Upper lobe of left lung (tissue), 6 donors: ENCODE measurements around the gene VSIR. TPM values are rescaled to one million over a fixed set of nuclear protein-coding genes. Genes with fewer than 3 reads are reported as not detected.
A peak's percentile ranks its signal among the peaks of the same experiment; 100 is the strongest.

Source experiments
- ATAC-seq, 2 donors: fragments of 200-7000 bp; cut with Tn5 transposase; one replicate each; pipeline ENCODE4 v1.9.1; 2022; ENCODE audit warnings: mild to moderate bottlenecking in 2 of 2, moderate library complexity in 2 of 2; ENCODE audit not compliant: low FRiP score in 2 of 2
- DNase-seq, 2 donors: peaks; one replicate each; pipeline ENCODE4 v3.0.0-alpha.2; 2019 to 2020
- H3K27ac ChIP-seq, 4 donors: fragments of 200-600 bp; sonication (generic); one replicate each; pipeline ENCODE4 v1.5.1; 2016 to 2019
- H3K27me3 ChIP-seq, 4 donors: fragments of 200-600 bp; sonication (generic); one replicate each; pipeline ENCODE4 v1.5.1; 2017 to 2019
- H3K36me3 ChIP-seq, 4 donors: fragments of 200-600 bp; sonication (generic); one replicate each; pipeline ENCODE4 v1.5.1; 2016 to 2019
- H3K4me1 ChIP-seq, 4 donors: fragments of 200-600 bp; sonication (generic); one replicate each; pipeline ENCODE4 v1.5.1; 2018 to 2019
- H3K4me3 ChIP-seq, 4 donors: fragments of 200-600 bp; sonication (generic); one replicate each; pipeline ENCODE4 v1.5.1; 2017 to 2019; ENCODE audit warnings: mild to moderate bottlenecking in 2 of 4, moderate library complexity in 1 of 4
- H3K9me3 ChIP-seq, 4 donors: fragments of 200-600 bp; sonication (generic); one replicate each; pipeline ENCODE4 v1.5.1; 2018 to 2019
- EP300 ChIP-seq, 4 donors: sonication (generic); formaldehyde crosslinking; IDR thresholded peaks; one replicate each; pipeline ENCODE4 v1.5.1; 2017; ENCODE audit warnings: antibody characterized with exemption in 4 of 4, control low read depth in 2 of 4
- POLR2A ChIP-seq, 4 donors: fragments of 450-650 bp; IDR thresholded peaks; one replicate each; pipeline ENCODE4 v1.5.1; 2016 to 2017; ENCODE audit warnings: antibody characterized with exemption in 4 of 4, mild to moderate bottlenecking in 2 of 4
- POLR2AphosphoS5 ChIP-seq, 2 donors: sonication (generic); formaldehyde crosslinking; IDR thresholded peaks; one replicate each; pipeline ENCODE4 v1.5.1; 2017; ENCODE audit warnings: antibody characterized with exemption in 2 of 2
- WGBS, 2 donors: methylation state at CpG; one replicate each; pipeline ENCODE4 v1.1.5; 2017 to 2018; 5-methylcytosine and 5-hydroxymethylcytosine counted together
- total RNA-seq, 6 donors: library from RNA; depleted of rRNA in 4 of 6; stranded (reverse); fragments of >200 nt in 4 of 6; gene quantifications; one replicate each; pipeline versions ENCODE4 v1.1.0 to v1.2.1, GENCODE V29; 2016 to 2021
- TF ChIP-seq, protein P1 (sequence below), 6 experiments: fragments of 450-650 bp in 4 of 6; fragments of 200-600 bp in 2 of 6; sonication (generic) in 2 of 6; IDR thresholded peaks; one replicate each; pipeline ENCODE4 v1.5.1; 2016 to 2019; ENCODE audit warnings: antibody characterized with exemption in 6 of 6
- donor health status: DM: no; HTN: no; CAD: no; lungs with moderate emphysema.
- donor health status: DM: no; HTN: yes; CAD: no; lungs with severe emphysema.

VSIR gene
- total RNA-seq, 6 donors from 2014 or later = 51.7 to 167 (median 92.5) TPM

DNA sequence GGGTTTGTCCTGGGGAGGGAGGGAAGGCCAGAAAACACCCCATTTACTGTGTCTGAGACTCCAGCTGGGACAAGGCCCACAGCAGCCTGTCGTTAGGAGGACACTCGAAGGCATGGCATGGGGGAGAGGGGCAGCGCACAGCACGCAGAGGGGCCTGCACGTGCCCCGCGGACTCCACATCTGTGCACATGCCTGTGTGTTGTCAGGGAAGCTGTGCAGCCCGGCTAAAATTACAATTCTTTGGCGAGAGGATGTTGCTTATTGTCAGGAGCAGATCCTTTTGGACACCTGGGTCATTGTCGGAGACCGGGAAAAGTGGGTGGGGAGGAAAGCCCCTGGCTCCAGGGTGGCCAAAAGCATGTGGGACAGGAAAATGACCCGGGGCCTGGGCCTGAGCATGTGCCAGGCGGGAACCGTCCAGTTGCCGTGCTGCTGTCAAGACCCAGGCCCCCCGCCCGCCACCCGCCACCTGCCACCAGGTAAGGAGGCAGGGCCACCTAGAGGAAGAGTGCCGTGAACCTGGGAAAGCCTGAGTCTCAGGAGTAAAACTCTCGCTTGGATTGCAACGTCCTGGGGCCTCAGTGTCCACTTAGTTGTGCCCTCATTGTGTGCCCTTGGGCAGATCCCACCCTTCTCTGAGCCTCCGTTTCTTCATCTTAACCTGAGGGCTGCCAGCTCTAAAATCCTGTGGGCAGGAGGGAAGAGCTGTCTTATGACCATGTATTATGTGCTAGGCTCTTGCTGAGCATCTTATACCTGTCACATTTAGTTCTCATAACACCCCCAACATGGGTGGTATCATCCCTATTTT, 7.2 kb downstream of the VSIR start:
- TF ChIP-seq POLR2A (IDR thresholded peaks at IDR 0.05) (no peak), POLR2AphosphoS5 (IDR thresholded peaks at IDR 0.05) (no peak), EP300 (IDR thresholded peaks at IDR 0.05) (no peak)
- TF ChIP-seq, protein P1, sequence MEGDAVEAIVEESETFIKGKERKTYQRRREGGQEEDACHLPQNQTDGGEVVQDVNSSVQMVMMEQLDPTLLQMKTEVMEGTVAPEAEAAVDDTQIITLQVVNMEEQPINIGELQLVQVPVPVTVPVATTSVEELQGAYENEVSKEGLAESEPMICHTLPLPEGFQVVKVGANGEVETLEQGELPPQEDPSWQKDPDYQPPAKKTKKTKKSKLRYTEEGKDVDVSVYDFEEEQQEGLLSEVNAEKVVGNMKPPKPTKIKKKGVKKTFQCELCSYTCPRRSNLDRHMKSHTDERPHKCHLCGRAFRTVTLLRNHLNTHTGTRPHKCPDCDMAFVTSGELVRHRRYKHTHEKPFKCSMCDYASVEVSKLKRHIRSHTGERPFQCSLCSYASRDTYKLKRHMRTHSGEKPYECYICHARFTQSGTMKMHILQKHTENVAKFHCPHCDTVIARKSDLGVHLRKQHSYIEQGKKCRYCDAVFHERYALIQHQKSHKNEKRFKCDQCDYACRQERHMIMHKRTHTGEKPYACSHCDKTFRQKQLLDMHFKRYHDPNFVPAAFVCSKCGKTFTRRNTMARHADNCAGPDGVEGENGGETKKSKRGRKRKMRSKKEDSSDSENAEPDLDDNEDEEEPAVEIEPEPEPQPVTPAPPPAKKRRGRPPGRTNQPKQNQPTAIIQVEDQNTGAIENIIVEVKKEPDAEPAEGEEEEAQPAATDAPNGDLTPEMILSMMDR (IDR thresholded peaks at IDR 0.05) = no peak
- Histone ChIP-seq H3K36me3 (peaks cover 0 to 44% (median 6%) of the 10 kb centered on the region in 4 donors), H3K9me3 (no peaks in the 10 kb centered on the region), H3K27ac (peak overlapping the region; percentile 88 to 97 (median 96)), H3K4me3 (no peak overlapping the region), H3K27me3 (no peaks in the 10 kb centered on the region), H3K4me1 (peaks cover 91 to 99% (median 95%) of the 10 kb centered on the region in 4 donors)
- ATAC-seq = no peak
- DNase-seq = peak in 1 of 2 donors; percentile 85
- 71 to 78% methylated on average over 14 to 22 of the region's 22 CpGs for WGBS, 2 donors

DNA sequence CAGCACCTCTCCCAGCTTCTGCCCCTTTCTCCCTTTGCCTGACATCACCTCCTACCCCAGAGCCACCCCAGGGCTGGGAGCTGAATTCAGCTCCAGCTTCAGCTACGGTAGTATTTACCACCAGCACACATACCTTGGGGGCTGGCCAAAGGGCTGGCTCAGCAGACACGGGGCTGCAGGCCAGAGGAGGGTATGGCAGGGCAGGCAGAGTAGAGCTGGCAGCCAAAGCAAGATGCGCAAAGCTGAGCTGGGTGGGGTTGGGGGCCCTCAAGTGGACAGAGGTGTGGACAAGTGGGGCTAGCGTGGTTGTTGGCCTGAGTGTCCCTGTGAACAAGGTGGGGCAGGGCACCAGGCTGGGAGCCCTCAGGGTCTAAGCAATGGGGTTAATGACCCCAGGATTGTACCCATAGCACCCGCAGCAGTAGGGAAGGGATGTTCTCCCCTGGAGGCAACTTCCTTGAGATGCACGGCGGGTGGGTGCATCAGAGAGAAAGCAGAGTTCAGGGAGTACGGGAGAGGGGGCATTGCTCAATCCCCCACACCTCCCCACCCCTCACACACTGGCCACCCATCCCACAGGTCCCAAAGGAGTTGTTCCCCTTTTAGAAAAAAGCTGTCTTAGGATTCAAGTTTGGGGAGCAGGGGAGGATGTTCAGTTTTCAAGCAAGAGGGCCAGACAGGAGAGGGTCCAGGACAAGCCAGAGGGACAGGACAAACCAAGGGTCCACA, 8.0 kb downstream of the VSIR start:
- DNase-seq (no peak), ATAC-seq (no peak)
- peaks cover 88 to 97% (median 93%) of the 10 kb centered on the region in 4 donors for H3K4me1 ChIP-seq
- H3K9me3 ChIP-seq = no peaks in the 10 kb centered on the region
- peaks cover 2 to 44% (median 10%) of the 10 kb centered on the region in 4 donors for H3K36me3 ChIP-seq
- no peak overlapping the region for H3K4me3 ChIP-seq
- H3K27ac ChIP-seq = peak overlapping the region; percentile 88 to 97 (median 96)
- no peaks in the 10 kb centered on the region for H3K27me3 ChIP-seq
- TF ChIP-seq, protein P1 (IDR thresholded peaks at IDR 0.05) = peak in 2 of 6 experiments; percentile 16 to 25
- no peak for TF ChIP-seq POLR2A (IDR thresholded peaks at IDR 0.05)
- no peak for TF ChIP-seq POLR2AphosphoS5 (IDR thresholded peaks at IDR 0.05)
- no peak for TF ChIP-seq EP300 (IDR thresholded peaks at IDR 0.05)
- WGBS, 2 donors = 46 to 59% methylated on average over 6 to 8 of the region's 8 CpGs

DNA sequence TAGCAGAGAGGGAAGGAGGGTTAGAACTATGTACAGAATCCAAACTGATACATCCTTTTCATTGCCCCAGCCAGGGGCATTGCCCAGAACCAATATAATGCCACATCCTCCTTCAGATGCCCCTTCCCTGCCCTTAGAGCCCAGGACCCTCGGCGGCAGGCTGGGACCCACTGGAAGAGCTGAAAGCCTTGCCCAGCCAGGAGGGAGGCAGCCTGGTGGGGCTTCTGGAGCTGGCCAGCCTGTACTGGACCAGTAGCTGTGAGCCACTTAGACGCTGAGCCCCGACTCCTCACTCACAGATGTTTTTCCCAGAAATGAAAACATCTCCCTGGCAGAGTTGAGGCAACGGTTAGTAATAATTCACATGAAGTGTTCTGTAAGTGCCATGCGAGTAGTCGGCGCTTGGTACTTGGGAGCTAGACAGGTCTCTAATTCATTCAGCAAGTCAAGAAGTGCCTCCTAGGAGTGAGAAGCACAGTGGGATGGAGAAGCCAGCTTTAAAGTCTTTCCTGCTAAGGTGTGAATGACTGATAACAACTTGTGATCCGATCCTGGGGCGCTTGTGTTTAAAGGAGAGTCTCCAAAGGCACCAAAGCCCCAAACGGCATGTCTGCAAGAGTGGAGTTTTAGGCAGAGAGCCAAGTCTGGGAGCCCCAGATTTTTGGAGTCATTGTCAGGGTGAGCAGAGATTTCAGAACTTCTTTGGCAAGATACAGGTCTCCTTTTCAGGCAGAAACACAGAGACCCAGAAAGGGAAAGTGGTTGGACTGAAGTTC, 9.8 kb downstream of the VSIR start:
- H3K9me3 ChIP-seq = no peaks in the 10 kb centered on the region
- TF ChIP-seq EP300 (IDR thresholded peaks at IDR 0.05) = no peak
- TF ChIP-seq, protein P1 (IDR thresholded peaks at IDR 0.05) = no peak
- no peak for TF ChIP-seq POLR2A (IDR thresholded peaks at IDR 0.05)
- peak in 1 of 2 donors; percentile 7 for TF ChIP-seq POLR2AphosphoS5 (IDR thresholded peaks at IDR 0.05)
- ATAC-seq = no peak
- no peak for DNase-seq
- peaks cover 75 to 89% (median 82%) of the 10 kb centered on the region in 4 donors for H3K4me1 ChIP-seq
- H3K4me3 ChIP-seq = no peak overlapping the region
- 64 to 72% methylated on average over 9 to 11 of the region's 11 CpGs for WGBS, 2 donors
- no peaks in the 10 kb centered on the region for H3K27me3 ChIP-seq
- H3K36me3 ChIP-seq = peaks cover 2 to 50% (median 15%) of the 10 kb centered on the region in 4 donors
- H3K27ac ChIP-seq = peak overlapping the region; percentile 88 to 97 (median 96)

DNA sequence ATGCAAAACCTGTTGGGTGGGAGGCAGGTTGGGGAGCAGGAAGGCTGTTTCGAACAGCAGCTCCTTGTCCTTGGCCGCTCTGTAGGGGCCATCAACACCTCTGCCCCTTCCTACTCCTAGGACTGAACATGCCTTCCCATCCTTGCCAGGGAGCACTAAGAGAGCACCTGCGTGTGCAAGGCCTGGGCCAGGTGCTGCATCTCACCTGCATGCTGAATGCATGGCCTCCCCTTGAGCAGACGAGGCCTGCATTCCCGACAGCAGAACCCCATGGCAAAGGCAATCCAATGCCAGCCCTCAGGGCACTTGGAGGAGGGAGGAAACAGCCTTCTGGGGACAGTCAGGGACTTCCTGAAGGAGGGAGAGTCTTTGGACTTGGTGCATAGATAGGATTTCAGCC, 11.0 kb downstream of the VSIR start:
- Histone ChIP-seq H3K27me3 (no peaks in the 10 kb centered on the region), H3K4me3 (no peak overlapping the region), H3K4me1 (peaks cover 70 to 87% (median 82%) of the 10 kb centered on the region in 4 donors), H3K27ac (peak overlapping the region in 3 of 4 donors; percentile 18 to 96 (median 41)), H3K36me3 (peaks cover 2 to 59% (median 18%) of the 10 kb centered on the region in 4 donors), H3K9me3 (no peaks in the 10 kb centered on the region)
- 84% methylated on average over 5 of the region's 5 CpGs; no CpG with 5 or more reads in 1 of the 2 donors for WGBS, 2 donors
- no peak for ATAC-seq
- no peak for DNase-seq
- no peak for TF ChIP-seq POLR2AphosphoS5 (IDR thresholded peaks at IDR 0.05)
